ENCODE results near the gene FBP2.

FBP2 gene

DNA sequence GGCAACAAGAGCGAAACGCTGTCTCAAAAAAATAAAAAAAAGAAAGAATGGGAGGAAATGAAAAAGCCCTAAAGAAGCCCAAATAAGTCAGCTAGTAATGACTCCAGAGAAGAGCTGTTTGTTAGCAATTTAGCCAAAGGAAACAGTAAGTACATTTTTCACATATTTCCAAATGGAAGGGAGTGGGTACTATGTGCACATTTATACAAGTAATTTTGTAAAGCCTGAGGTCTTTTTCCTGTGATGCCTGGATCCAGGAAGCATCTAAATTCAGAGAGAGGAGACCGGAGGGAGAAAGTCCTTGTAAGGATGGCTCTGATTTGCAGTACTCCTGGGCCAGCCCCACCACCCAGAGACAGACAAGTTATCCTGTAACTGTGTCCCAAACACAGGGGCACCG is 31.0 kb upstream of the FBP2 start:
- TF ChIP-seq TCF12 (IDR thresholded peaks at IDR 0.05; ENCODE audit: low read depth) (no peak), NFIC (IDR thresholded peaks at IDR 0.05) (no peak), RAD21 (IDR thresholded peaks at IDR 0.05; ENCODE audit: low read depth) (no peak), TEAD4 (IDR thresholded peaks at IDR 0.05) (no peak), FOXM1 (IDR thresholded peaks at IDR 0.05; ENCODE audit: borderline replicate concordance, low read depth) (no peak), ZBTB7A (IDR thresholded peaks at IDR 0.05; ENCODE audit: low read depth) (no peak), CEBPB (IDR thresholded peaks at IDR 0.05) (no peak), EP300 (IDR thresholded peaks at IDR 0.05; ENCODE audit: borderline replicate concordance) (no peak), TAF1 (IDR thresholded peaks at IDR 0.05; ENCODE audit: low read depth) (no peak), EGR1 (IDR thresholded peaks at IDR 0.05) (no peak), YY1 (IDR thresholded peaks at IDR 0.05; ENCODE audit: low read depth) (no peak), CREB1 (IDR thresholded peaks at IDR 0.05; ENCODE audit: low read depth) (no peak)
- TF ChIP-seq, protein P1, sequence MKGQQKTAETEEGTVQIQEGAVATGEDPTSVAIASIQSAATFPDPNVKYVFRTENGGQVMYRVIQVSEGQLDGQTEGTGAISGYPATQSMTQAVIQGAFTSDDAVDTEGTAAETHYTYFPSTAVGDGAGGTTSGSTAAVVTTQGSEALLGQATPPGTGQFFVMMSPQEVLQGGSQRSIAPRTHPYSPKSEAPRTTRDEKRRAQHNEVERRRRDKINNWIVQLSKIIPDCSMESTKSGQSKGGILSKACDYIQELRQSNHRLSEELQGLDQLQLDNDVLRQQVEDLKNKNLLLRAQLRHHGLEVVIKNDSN (IDR thresholded peaks at IDR 0.05) = no peak
- TF ChIP-seq, protein P2, sequence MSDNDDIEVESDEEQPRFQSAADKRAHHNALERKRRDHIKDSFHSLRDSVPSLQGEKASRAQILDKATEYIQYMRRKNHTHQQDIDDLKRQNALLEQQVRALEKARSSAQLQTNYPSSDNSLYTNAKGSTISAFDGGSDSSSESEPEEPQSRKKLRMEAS (IDR thresholded peaks at IDR 0.05) = no peak
- TF ChIP-seq, protein P3, sequence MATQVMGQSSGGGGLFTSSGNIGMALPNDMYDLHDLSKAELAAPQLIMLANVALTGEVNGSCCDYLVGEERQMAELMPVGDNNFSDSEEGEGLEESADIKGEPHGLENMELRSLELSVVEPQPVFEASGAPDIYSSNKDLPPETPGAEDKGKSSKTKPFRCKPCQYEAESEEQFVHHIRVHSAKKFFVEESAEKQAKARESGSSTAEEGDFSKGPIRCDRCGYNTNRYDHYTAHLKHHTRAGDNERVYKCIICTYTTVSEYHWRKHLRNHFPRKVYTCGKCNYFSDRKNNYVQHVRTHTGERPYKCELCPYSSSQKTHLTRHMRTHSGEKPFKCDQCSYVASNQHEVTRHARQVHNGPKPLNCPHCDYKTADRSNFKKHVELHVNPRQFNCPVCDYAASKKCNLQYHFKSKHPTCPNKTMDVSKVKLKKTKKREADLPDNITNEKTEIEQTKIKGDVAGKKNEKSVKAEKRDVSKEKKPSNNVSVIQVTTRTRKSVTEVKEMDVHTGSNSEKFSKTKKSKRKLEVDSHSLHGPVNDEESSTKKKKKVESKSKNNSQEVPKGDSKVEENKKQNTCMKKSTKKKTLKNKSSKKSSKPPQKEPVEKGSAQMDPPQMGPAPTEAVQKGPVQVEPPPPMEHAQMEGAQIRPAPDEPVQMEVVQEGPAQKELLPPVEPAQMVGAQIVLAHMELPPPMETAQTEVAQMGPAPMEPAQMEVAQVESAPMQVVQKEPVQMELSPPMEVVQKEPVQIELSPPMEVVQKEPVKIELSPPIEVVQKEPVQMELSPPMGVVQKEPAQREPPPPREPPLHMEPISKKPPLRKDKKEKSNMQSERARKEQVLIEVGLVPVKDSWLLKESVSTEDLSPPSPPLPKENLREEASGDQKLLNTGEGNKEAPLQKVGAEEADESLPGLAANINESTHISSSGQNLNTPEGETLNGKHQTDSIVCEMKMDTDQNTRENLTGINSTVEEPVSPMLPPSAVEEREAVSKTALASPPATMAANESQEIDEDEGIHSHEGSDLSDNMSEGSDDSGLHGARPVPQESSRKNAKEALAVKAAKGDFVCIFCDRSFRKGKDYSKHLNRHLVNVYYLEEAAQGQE (IDR thresholded peaks at IDR 0.05; ENCODE audit: low read depth) = no peak

DNA sequence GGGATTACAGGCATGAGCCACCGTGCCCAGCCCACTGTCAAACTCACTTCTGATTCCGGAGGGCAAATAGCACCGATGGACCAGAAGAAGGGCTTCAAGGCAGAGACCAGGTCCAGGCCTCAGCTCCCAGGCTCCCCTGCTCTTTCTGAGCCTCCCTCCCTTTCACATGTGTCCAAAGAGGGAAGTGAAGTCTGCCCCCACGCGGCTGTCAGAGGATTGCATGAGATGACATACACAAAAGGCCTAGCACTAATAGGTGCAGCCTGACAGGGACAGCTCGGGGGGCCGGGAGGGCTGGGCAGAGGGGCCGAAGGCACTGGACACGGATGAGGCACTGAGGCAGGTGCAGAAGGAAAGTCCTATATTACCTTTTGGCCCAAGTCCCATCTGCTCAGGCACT is 29.6 kb upstream of the FBP2 start:
- peak; percentile 17; the same call in 1 of the 2 replicates for TF ChIP-seq RAD21 (IDR thresholded peaks at IDR 0.05; ENCODE audit: low read depth)
- no peak for TF ChIP-seq ZBTB7A (IDR thresholded peaks at IDR 0.05; ENCODE audit: low read depth)
- TF ChIP-seq, protein P2 (IDR thresholded peaks at IDR 0.05) = 0 out of 2 replicates have a peak, but pooled peaks have one; percentile 34

DNA sequence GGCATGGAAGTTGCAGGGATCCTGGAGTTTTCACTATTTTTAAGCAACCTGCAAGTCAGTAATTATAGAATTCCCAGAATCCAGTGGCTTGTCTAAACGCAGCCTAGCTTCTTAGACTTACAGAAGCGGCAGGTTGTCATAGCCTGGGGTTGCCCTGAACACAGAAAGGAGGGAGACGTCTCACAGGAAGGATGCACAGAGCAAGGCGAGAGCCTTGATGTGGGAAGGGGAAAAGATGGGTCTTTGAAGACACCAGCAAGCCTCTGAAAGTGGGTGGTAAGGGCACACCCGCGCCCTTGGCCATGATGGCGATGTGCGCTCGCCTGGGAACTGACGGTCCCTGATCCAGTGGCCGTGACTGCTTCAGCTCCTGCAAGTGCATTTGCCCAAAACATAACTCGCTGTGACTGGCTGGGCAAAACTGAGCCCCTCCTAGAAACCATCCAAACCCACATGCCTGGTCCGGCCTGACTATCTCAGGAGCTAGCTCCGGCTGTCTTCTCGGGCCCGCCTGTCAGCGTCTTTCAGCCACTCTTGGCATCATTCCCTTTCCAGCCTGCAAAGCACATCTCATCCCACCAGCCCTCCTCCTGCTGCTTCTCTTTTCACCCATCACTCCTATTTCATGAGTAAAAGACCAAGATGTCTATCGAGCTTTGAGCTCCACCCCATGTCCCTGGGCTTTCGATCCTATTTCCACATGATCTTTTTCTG is 28.6 kb upstream of the FBP2 start:
- no peak for TF ChIP-seq RAD21 (IDR thresholded peaks at IDR 0.05; ENCODE audit: low read depth)
- TF ChIP-seq YY1 (IDR thresholded peaks at IDR 0.05; ENCODE audit: low read depth) = no peak
- no peak for TF ChIP-seq EGR1 (IDR thresholded peaks at IDR 0.05)
- no peak for TF ChIP-seq FOXM1 (IDR thresholded peaks at IDR 0.05; ENCODE audit: borderline replicate concordance, low read depth)
- TF ChIP-seq EP300 (IDR thresholded peaks at IDR 0.05; ENCODE audit: borderline replicate concordance) = no peak
- no peak for TF ChIP-seq TAF1 (IDR thresholded peaks at IDR 0.05; ENCODE audit: low read depth)
- TF ChIP-seq, protein P1 (IDR thresholded peaks at IDR 0.05) = no peak
- TF ChIP-seq, protein P2 (IDR thresholded peaks at IDR 0.05) = no peak
- TF ChIP-seq, protein P3 (IDR thresholded peaks at IDR 0.05; ENCODE audit: low read depth) = no peak
- no peak for TF ChIP-seq CREB1 (IDR thresholded peaks at IDR 0.05; ENCODE audit: low read depth)
- no peak for TF ChIP-seq ZBTB7A (IDR thresholded peaks at IDR 0.05; ENCODE audit: low read depth)
- TF ChIP-seq NFIC (IDR thresholded peaks at IDR 0.05) = no peak
- TF ChIP-seq TEAD4 (IDR thresholded peaks at IDR 0.05) = no peak
- TF ChIP-seq CEBPB (IDR thresholded peaks at IDR 0.05) = no peak
- TF ChIP-seq TCF12 (IDR thresholded peaks at IDR 0.05; ENCODE audit: low read depth) = no peak

DNA sequence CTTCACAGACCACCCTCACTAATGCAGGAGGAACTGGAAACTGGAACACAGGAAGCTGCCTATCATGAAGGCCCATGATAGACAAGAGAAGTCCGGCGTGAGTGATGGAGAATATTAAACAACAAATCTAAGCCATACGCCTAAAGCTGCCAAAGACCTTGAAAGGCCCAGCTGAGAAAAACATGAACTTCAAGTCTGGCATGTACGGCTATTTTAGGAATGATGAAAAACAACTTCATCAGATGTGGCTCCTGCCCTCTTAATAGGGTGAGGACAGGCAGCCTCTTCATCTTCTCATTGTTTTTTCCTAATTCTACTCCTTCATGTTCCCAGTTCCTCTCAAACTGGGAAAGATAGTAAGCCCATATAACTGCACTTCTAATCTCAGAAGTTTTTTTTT is 25.4 kb upstream of the FBP2 start:
- TF ChIP-seq EP300 (IDR thresholded peaks at IDR 0.05; ENCODE audit: borderline replicate concordance) (no peak), TAF1 (IDR thresholded peaks at IDR 0.05; ENCODE audit: low read depth) (no peak), YY1 (IDR thresholded peaks at IDR 0.05; ENCODE audit: low read depth) (no peak), ZBTB7A (IDR thresholded peaks at IDR 0.05; ENCODE audit: low read depth) (no peak), FOXM1 (IDR thresholded peaks at IDR 0.05; ENCODE audit: borderline replicate concordance, low read depth) (no peak), CREB1 (IDR thresholded peaks at IDR 0.05; ENCODE audit: low read depth) (no peak), TEAD4 (IDR thresholded peaks at IDR 0.05) (no peak), TCF12 (IDR thresholded peaks at IDR 0.05; ENCODE audit: low read depth) (no peak), NFIC (IDR thresholded peaks at IDR 0.05) (no peak), CEBPB (IDR thresholded peaks at IDR 0.05) (no peak), RAD21 (IDR thresholded peaks at IDR 0.05; ENCODE audit: low read depth) (no peak), EGR1 (IDR thresholded peaks at IDR 0.05) (no peak)
- TF ChIP-seq, protein P2 (IDR thresholded peaks at IDR 0.05) = no peak
- TF ChIP-seq, protein P3 (IDR thresholded peaks at IDR 0.05; ENCODE audit: low read depth) = no peak
- TF ChIP-seq, protein P1 (IDR thresholded peaks at IDR 0.05) = no peak
